Posterior vena cava (tissue), 2 donors: ENCODE data around the gene EPHB3. TPM values are rescaled to one million over a fixed set of nuclear protein-coding genes. Genes with fewer than 3 reads are reported as not detected.

Experiments used
- DNase-seq: peaks from one replicate; pipeline ENCODE4 v3.0.0-alpha.2; 2020; ENCODE audit warnings: low spot score
- intact Hi-C, 2 donors: fragments of 100-400 bp; cut with DNase I; formaldehyde crosslinking; loops; one replicate each; pipeline versions ENCODE4 v1.14.1 to v1.14.2; 2022 to 2023
- total RNA-seq, 2 donors: library from RNA; stranded (reverse); fragmentation: NEBNext Ultra II Directional; extraction: Animal tissue kit (Norgen Biotek cat#: 25700); gene quantifications; one replicate each; pipeline ENCODE4 v1.2.1, GENCODE V29; 2021
- donor health status: DM: yes; HTN: yes; CAD: no.
- donor health status: DM: yes; HTN: yes; CAD: no.

EPHB3 gene
- total RNA-seq, 2 donors from 2014 or later: 6.9 to 10.8 TPM

DNA sequence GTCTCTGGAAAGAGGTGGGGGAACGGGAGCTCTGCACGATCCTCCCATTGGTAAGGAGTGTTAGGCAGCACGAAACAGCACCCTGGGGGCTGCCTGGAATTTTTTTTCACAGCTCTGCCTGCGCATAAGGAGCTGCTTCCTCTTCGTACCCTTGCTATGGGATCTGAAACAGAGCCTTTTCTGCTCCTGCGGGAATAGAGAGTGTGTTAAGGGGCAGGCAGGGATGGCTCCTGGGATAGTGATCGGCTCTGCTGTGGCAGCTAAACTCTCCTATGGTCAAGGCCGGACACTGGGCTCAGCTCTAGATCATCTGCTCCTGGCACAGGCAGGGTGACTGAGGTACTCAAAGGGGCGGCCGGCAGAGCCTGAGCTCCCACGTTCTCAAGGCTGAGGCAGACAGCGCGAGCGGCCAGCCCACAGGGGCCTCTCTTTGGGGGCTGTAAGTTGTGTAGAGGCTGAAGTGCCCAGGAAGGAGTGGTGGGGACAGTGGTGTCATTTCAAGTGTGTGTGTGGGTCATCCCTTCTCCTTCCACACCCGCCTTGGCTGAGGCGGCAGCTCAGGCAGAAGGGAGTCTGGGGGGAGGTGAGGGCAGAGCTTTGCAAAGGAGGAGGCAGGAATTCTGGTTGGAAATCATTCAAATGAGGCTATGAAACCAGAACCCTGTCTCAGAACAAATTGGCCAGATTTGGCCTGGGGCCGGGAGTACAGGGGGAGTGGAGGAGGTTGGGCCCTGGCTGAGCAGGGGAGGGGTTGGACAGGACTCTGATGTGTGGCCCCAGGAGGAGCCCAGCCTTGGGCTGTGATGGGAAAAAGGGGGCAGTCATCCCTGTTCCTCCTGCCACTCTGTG lies 31.0 kb downstream of the EPHB3 start:
- DNase-seq: no peak
- intact Hi-C loops: loop anchor here in 1 of 2 donors (1.0 kb wide), 1 partner anchor 28 kb away; no protein-coding TSS in a partner anchor

DNA sequence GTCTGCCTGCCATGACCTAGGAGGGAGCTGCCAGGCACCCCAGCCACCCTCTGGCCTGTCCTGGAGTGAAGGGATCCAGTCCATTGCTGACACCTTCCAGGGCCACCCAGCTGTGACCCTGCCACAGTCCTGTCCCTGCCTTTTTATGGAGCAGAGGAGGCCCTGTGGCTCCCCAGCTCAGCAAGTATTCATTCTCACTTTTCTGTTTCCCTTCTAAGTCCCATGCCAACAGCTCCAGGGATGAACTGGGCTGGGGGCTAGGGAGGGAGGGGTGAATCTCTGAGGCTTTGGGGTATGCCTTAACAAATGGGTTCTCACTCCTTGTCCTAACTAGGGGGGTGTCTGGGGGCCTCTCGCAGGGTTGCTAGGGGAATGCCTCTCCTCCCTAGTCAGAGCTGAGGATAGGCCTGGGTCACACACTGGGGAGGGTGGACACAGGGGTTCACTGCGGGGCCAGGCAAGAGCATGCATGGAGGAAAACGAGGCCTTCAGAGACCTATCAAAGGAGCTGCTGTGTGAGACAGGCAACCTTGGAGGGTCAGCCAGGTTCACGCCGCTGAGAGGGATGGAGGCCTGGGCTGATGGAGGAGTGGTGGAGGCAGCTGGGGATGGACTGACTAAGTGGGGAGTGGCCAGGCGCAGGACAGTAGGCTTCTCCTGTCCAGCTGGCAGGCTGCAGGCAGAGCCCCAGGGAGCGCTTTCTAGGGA lies 31.8 kb downstream of the EPHB3 start:
- no peak for DNase-seq
- intact Hi-C loops: no loop called here

DNA sequence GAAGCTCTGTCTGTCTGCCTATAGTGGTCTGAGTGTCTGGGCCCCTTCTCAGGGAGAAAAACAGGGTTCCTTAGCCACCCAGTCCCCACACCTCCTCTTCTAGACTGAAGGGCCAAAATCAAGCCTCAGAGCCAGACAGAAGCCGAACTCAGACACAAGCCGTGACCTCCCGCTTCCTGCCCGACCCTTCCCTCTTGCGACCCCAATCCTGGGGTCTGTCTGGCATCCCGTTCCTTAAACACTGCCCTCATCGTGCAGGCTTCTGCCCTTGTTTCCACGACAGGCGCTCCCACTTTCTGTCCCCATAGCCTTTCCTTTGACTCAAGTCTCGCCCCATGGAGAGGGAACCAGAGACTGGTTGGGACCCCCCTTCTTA lies 32.3 kb downstream of the EPHB3 start:
- intact Hi-C loops: no loop called here
- DNase-seq: no peak

DNA sequence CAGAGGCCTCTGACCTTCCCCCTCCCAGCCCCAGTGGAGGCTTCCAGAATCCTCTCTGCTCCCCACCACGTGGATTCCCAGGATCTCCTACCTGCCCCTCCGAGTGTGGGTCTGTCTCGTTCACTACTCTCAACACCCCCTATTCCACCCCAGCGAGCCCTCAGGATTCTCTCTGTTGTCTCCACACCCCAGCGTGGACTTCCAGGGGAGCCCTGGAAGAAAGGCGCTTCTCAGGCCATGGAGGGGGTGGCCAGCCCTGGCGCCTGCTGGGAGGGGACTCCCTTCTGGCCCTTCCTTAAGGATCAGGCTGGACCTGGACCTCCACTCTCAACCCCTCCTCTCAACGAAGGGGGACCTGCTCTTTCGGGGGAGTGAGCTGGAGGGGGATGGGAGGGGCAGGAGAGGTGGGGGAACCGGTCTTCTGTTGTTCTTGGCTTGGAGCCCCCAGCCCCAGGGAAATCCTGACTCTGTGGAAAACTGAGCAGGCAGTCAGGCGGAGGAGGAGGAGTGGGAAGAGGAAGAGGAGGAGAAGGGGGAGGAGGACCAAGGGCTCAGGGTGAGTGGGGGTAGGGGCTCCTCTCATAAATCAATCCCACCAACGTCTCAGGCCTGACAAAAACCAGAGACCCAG lies 32.9 kb downstream of the EPHB3 start:
- DNase-seq: no peak
- intact Hi-C loops: no loop called here

DNA sequence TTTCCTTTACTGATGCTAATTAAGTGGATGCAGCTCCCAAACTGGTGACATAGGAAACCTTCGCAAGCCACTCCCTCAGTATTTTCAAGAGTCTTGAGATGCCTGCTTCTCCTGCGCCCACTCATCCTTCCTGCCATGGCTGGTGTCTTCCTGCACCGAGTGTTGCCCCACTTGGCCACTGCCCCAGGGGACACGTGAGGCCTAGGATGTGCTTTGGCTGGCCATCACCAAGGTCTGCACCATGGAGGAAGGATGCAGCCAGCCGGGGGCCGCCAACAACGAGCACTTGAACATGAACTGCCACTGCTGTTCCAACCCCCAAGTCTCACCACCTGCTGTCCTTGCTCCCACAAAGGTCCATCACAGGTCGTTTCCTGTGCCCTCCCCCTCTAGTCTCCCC lies 34.1 kb downstream of the EPHB3 start:
- DNase-seq: no peak
- intact Hi-C loops: no loop called here

DNA sequence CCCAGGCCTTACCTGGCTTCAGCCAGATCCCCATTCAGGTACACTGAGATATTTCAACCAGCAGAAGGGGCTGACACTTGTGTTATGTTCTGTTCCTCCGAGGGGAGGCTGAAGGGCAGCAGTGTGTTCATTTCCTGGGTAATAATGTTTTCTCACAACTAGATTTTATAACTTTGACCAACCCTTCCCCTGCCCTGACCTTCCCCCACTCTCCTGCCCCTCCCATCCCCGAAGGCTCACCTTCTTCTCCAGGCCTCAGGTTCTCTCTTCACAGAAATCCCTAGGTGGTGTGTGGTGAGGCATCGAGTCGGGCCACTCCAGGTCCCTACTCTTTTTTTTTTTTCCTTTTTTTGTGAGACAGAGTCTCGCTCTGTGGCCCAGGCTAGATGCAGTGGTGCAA lies 34.6 kb downstream of the EPHB3 start:
- DNase-seq: no peak
- intact Hi-C loops: no loop called here

DNA sequence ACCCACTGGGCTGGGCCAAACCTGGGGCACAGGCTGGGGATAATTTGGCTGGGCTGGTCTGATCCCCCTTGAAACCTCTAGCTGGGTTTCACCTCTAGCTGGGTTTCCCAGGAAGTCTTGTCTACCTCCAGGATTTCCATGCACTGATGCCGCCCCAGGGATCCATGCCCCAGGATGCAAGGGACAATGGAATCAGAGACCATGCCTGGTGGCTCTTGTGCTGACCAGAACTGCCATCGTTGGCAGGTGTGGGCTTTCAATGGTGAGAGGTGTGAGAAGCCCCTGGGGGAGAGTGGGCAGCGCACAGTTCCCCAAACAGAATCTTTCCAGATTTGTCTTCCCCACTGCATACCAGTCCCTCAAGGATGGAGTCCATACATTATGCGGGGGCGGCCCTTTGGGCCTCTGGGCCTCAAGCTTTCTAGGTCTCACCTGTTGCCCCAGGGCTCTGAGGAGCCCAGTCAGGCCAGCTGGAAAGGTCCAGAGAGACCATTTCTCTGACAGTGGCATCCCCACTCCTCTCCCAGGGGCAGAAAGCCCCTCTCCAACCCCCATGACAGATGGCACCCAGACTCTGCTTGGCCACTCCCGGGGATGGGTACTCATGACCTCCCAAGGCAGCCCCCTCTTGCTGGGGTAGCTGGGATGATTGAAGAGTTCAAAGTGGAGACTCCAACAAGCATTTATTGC lies 35.4 kb downstream of the EPHB3 start:
- intact Hi-C loops: no loop called here
- peak; percentile 52 for DNase-seq

DNA sequence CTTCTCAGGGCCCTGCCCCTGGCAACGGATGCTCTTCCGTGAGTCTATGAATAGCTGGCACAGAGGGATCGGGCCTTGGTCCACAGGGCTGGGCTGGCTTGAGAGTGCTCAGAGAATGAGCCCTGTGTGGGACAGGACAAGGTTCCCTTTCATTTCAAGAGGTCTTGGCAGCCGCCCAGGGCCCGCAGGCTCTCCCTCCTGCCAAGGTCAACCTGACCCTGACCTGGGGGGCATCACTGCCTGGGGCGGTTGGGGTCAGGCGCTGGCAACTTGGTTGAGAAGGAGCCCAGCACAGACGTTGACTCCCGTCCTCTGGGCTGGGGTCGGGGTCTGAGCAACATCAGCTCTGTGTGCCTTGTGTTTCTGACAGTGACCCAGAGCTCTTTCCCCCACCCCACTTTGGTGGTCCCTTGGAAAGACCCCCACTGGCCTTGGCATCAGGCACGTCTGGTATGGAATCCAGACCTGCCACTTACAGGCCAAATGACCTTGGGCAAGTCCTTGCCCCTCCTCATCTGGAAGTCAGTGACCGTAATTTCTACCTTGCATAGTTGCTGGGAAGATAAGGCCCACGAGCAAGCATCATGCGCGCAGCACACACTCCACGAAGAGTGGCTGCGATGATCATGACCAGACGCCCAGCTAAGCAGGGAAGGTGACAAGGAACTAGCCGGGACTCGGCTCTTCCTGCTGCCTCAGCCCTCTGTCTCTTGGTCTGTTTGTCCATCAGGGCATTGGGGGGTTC lies 36.4 kb downstream of the EPHB3 start:
- peak; percentile 61 for DNase-seq
- intact Hi-C loops: no loop called here

DNA sequence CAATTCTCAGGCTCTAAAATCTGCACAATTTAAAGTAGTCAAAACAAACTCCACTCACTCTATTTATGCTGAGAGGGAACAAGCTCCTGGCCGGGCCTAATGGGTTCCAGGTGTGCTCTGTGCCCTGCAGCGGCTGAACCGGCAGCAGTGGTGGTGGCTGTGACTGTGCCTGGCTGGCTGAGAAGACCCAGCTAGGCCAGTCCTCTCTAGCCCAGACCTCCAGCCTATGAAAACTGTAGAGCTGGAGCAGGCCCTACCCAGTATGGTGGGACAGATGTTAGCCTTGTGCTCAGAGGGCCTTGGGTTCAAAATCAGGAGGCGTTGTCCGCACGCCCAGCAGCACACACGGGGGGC lies 37.0 kb downstream of the EPHB3 start:
- intact Hi-C loops: no loop called here
- DNase-seq: peak; percentile 48

DNA sequence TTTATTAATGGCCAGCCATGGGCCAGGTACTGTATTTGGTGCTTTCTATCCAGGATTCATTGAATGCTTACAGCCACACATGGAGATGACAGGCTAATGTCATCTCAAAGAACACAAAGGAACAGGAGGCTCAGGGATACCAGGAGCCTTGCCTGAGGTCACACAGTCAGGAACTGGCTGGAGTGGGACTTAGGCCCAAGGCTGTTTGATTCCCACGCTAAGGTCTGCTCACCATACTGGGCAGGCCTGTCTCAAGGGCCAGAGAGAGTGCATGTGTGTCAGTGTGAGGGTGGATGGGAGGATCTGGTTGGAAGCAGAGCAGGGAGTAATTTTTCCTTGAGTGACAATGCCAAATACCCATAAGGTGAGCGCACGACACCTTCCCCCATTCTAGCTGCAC lies 37.6 kb downstream of the EPHB3 start:
- intact Hi-C loops: no loop called here

DNA sequence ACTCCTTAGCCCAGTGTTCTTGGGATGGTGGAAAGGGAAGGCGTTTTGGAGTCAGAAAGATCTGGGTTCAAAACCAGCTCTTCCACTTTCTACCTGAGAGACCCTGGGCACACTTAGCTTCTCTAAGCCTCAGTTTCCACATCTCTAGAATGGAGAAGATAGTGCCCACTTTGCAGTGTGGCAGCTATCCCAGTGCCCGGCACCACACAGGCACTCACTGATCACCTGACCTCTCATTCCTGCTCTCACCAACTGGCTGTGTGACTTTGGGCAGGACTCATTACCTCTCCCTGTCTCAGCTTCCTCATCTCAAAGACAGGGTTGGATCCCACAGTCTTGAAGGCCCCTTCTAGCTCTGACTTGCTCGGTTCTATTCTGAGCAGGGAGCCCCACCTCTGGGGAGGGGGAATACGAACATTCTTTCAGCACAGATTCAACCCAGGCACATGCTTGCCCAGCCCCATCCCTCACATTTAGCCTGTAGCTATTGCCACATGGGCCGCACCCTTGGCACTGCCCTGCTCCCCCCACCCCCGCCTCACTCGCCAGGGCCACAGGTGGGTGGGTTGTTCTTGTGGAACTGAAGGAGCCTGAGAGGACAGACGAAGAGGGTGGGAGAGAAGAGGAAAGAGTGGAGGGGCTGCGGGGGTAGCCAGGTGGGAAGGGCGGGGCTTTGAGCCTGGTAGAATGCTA lies 39.2 kb downstream of the EPHB3 start:
- DNase-seq: no peak
- intact Hi-C loops: loop anchor here in 1 of 2 donors (10.0 kb wide), 1 partner anchor 84 kb away; no protein-coding TSS in a partner anchor

More for the DNA sequence above, 37.6 kb downstream of the EPHB3 start:
- DNase-seq: no peak

DNA sequence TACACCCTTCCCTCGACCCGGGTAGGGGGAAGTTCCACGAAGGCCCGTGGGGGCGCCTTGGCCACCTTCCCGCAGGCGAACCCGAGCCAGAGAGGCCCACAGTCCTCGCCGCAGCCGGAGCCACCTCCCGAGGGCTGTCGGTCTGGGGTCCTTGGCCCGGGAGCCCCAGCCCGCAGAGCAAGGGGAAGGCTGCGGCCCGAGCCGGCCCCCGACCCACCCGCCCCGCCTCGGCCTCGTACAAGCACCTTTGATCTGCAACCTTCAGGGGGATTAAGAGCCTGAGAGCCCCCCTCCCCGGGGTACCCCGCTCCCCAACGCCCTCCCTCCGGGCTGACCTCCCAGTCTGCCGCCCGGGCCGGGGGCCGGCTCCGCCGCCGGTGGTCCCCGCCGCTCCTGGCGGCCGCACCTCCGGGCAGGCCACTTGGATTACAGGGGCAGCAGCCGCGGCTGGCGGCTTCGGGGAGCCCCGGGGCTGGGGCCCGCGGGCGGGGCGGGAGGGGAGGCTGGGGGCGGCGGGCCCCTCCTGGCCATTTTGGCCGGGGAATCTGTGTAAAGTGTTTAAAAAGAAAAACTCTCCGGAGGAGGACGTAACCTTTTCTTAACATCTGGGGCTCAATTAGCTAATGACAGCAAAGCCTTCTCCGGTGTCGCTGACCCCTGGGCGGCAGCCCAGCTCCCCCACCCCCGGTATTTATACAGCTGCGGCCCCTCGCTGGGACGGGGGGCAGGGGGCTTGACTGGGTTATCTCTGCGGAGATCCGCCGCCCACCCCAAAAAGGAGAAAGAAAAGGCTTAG lies 40.2 kb downstream of the EPHB3 start:
- DNase-seq: peak; percentile 69
- intact Hi-C loops: loop anchor here in 1 of 2 donors (10.0 kb wide), 1 partner anchor 83 kb away; no protein-coding TSS in a partner anchor

DNA sequence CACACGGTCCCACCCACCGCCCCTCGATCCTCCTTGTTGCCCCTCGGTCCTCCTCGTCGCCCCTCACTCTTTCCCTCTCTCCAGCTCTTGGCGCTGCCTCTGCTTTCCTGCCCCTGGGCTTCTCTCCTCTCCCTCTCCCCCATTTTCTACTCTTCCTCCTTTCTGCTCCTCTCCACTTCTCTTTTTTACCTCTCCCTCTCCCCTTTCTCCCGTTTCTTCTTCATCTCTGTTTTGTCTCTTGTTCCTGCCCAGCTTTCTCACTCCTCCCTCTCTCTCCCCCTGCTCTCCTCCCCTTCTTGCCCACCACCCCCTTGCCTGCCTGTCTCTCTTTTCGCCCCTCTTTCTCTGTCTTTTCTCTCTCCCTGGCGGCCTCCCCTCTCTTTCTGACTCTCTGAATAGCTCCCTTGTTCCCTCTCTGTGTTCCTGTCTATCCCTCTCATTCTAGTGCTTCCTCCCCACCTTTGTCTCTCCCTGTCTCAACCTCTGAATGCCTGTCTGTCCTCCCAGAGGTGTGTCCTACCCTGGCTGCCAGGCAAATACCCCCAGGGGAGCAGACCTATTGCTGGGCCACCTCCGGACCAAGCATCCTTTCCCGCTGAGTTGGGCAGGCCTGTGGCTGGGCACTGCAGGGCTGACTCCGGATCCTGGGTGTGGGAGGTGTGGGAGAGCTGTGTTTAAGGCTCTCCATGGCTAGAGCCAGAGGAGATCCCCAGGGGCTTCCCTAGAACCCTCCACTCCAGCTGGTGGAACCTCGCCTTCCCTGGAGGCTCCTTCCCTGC lies 41.0 kb downstream of the EPHB3 start:
- peak; percentile 81 for DNase-seq

DNA sequence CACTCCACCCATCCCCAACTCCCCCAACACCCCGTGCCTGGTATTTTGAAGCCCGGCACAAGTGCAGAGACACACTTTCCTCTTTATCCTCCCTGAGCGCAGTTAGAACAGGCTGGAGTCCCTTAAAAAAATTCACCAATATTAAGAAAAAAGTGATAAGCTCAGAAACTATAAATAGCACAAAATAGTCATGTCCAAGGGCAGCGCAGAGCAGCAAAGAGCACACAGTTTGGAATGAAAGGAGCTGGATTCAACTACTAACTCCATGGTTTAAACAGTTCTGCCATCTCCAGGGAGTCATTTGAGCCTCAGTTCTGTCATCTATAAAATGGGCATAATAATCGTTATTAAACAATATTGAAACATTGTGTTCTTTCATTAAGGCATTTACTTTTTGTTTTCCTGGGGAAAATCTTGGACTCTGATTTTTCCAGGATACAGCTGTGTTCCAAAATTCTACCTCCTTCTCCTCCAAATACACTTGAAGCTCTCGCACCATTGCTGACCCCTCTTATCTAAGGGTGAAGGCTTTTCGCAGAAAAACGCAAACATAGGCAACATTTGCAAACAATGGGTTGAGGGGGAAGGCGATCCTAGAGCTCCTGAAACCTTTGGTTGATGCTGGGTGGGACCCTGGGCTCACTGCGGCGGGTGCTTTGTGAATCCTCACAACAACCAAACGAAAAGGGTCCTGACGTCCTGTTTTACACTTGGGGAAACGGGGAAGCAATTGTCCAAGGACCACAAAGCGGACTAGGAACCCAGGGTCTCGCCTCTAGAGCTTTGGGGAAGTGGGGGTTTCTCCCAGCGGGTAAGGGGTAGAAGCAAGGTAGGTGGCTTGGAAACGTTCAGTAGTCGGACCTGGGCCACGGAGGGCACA lies 41.8 kb downstream of the EPHB3 start:
- intact Hi-C loops: loop anchor here in 1 of 2 donors (10.0 kb wide), 1 partner anchor 81 kb away; no protein-coding TSS in a partner anchor
- no peak for DNase-seq

More for the DNA sequence above, 41.0 kb downstream of the EPHB3 start:
- intact Hi-C loops: loop anchor here in 1 of 2 donors (10.0 kb wide), 1 partner anchor 82 kb away; no protein-coding TSS in a partner anchor

DNA sequence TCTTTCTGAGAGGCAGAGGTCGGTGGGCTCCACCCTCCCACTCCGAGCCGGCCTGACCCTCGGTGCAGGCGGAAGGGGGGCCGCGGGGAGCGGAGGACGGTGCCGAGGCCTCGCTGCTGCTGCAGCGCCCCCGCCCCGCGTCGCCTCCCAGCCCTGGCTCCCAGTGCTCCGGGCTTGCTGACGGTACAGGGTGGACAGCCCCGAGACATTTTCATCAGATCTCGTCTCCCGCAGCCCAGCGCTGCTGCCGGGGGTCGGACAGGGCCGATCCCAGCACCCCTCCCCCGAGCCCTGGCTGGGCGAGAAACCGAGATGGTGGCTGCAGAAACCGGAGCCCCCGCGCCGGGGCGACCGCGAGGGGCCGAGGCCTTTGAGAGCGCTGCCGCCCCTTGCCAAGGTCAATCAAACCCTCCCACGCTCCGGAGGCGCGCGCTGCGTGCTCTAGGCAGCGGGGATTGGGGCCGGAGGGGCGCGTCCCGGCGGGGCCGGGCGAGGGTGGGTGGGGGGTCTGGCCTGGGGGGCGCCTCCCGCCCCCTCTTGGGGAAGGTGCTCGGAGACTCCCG lies 42.5 kb downstream of the EPHB3 start:
- peak; percentile 83 for DNase-seq
- intact Hi-C loops: loop anchor here in 1 of 2 donors (10.0 kb wide), 1 partner anchor 81 kb away; no protein-coding TSS in a partner anchor
